Mononuclear cell (primary cell): ENCODE data around the gene TBC1D3B. TPM values are rescaled to one million over a fixed set of nuclear protein-coding genes. Genes with fewer than 3 reads are reported as not detected.
A peak's percentile ranks its signal among the peaks of the same experiment; 100 is the strongest.
"Not testable (repeated sequence)": the region's sequence is repeated elsewhere in the genome, so short reads cannot be mapped to it uniquely, and the experiment has no call there.

Experiments
- H3K27me3 ChIP-seq: 2 replicates; pipeline ENCODE4 v1.6.0; 2011; ENCODE audit warnings: low read length, control low read depth; ENCODE audit not compliant: insufficient read depth
- H3K4me1 ChIP-seq: 2 replicates; pipeline ENCODE4 v1.5.1; 2011; ENCODE audit warnings: mild to moderate bottlenecking, low read length, control low read depth; ENCODE audit not compliant: insufficient read depth
- H3K4me3 ChIP-seq: 2 replicates; pipeline ENCODE4 v1.5.1; 2011; ENCODE audit warnings: mild to moderate bottlenecking, low read length, moderate library complexity
- H3K9me3 ChIP-seq: 2 replicates; pipeline ENCODE4 v1.5.1; 2011; ENCODE audit warnings: low read depth, mild to moderate bottlenecking, control low read depth, low read length
- total RNA-seq: library from RNA; depleted of rRNA; stranded (reverse); fragments of >200 nt; gene quantifications from one replicate; pipeline ENCODE4 v1.2.3, GENCODE V29; 2012

Gene TBC1D3B
- total RNA-seq, 1 donor: not detected

GRCh38 chr17:36190549-36191330, 14.3 kb upstream of the TBC1D3B start:
- H3K27me3 ChIP-seq, H3K9me3 ChIP-seq, H3K4me3 ChIP-seq: not testable (repeated sequence)
- H3K4me1 ChIP-seq: peaks cover 85% of the 10 kb centered on the region

DNA sequence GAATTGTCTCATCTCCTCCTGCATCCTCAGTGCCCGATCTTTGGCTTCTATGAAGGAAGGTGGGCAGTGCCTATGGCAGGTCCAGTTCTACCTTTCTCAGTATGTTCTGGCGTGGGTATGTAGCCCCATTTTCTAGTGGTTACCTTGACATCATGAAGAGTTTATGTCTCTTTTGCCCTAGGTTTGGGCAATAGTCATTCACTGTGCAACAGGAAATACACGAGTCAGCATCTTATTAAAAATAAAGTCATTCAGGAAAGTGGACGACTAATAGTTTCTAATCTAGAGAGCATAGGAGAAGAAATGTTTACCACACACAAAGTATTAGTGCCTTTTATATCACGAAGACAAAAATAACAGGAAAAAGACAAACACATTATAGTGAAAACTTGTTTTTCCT, 13.6 kb upstream of the TBC1D3B start:
- not testable (repeated sequence) for H3K4me3 ChIP-seq, H3K27me3 ChIP-seq, H3K9me3 ChIP-seq
- peaks cover 80% of the 10 kb centered on the region for H3K4me1 ChIP-seq

GRCh38 chr17:36188891-36189306, 12.5 kb upstream of the TBC1D3B start:
- Histone ChIP-seq H3K4me3 (no peak overlapping the region), H3K27me3 (peaks cover 3% of the 10 kb centered on the region), H3K9me3 (no peaks in the 10 kb centered on the region), H3K4me1 (peaks cover 80% of the 10 kb centered on the region)

- not testable (repeated sequence) for H3K27me3 ChIP-seq
- peaks cover 88% of the 10 kb centered on the region for H3K4me1 ChIP-seq
These were observed 11.7 kb upstream of the TBC1D3B start for GRCh38 chr17:36187943-36188665.

GRCh38 chr17:36186810-36187763, 10.7 kb upstream of the TBC1D3B start:
- peaks cover 87% of the 10 kb centered on the region for H3K4me1 ChIP-seq
- H3K4me3 ChIP-seq, H3K9me3 ChIP-seq, H3K27me3 ChIP-seq: not testable (repeated sequence)

More at GRCh38 chr17:36187943-36188665, 11.7 kb upstream of the TBC1D3B start:
- not testable (repeated sequence) for H3K4me3 ChIP-seq, H3K9me3 ChIP-seq

DNA sequence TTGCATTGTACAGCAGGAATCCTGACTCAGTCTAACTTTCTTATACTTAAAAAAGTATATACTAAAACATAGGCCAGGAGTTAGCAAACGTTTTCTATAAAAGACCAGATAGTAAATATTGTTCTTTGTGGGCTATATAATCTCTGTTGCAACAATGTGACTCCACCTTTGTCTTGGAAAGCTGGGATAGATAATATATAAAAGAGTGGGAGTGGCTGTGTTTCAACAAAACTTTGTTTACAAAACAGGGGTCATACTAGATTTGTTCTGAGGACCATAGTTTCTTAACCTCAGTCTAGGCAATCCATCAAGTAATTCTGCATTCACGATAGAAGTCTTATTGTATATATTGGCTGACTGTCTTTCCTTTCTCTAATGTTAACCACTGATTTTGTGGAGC, 9.0 kb upstream of the TBC1D3B start:
- Histone ChIP-seq H3K27me3 (peaks cover 10% of the 10 kb centered on the region), H3K4me1 (peaks cover 70% of the 10 kb centered on the region), H3K4me3 (no peak overlapping the region), H3K9me3 (no peaks in the 10 kb centered on the region)

- H3K4me1 ChIP-seq: peaks cover 59% of the 10 kb centered on the region
- peak overlapping the region; percentile 52 for H3K4me3 ChIP-seq
- H3K9me3 ChIP-seq: no peaks in the 10 kb centered on the region
- H3K27me3 ChIP-seq: peaks cover 10% of the 10 kb centered on the region
These were observed 7.8 kb upstream of the TBC1D3B start for GRCh38 chr17:36184023-36184765.

DNA sequence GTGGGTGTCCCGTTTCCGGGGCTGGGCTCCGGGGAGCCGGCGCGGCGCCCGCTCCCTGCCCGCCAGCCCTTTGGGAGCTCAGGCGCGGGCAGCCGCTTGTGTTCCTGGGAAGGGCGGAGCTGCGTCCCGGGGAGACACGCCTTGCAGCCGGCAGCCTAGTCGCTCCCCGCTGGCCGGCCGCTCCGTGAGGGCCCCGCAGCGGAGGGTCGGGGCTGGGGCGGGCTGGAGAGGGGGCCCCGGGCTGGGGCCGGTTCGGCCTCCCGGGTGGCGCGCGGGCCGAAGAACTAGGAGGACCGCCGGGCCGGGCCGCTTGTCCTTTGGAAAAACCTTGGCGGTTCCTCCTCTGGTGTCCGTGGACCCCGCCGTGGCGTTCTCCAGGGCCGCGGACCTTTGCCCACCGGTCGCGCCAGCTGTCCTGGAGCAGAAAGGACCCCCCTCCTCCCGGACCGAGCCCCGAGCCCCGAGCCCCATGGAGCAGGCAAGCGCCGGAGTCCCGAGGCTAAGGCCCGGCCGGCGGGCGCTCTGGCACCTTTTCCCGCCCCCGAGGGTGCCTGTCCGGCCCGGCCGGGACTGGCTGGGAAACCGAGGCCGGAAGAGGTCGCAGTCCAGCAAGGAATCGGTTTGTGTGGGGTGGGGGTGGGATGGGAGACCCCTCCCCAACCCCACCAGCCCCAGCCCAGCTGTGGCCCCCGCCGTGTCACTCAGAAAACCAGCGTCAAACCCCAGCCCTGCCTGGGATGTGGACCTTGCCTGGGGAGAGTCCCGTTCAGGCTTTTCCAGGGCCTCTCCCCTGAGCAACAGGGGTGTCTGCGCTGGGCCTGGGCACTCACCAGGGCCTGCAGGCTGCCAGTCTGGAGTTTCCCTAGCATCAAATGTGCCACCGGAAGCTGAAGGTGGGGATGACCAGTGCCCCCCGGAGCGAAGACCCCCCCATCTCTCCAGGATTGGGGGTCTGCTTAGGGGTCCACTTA, 6.8 kb upstream of the TBC1D3B start:
- Histone ChIP-seq H3K4me1 (peaks cover 50% of the 10 kb centered on the region), H3K9me3 (no peaks in the 10 kb centered on the region), H3K27me3 (peaks cover 10% of the 10 kb centered on the region), H3K4me3 (peak overlapping the region; percentile 52)

DNA sequence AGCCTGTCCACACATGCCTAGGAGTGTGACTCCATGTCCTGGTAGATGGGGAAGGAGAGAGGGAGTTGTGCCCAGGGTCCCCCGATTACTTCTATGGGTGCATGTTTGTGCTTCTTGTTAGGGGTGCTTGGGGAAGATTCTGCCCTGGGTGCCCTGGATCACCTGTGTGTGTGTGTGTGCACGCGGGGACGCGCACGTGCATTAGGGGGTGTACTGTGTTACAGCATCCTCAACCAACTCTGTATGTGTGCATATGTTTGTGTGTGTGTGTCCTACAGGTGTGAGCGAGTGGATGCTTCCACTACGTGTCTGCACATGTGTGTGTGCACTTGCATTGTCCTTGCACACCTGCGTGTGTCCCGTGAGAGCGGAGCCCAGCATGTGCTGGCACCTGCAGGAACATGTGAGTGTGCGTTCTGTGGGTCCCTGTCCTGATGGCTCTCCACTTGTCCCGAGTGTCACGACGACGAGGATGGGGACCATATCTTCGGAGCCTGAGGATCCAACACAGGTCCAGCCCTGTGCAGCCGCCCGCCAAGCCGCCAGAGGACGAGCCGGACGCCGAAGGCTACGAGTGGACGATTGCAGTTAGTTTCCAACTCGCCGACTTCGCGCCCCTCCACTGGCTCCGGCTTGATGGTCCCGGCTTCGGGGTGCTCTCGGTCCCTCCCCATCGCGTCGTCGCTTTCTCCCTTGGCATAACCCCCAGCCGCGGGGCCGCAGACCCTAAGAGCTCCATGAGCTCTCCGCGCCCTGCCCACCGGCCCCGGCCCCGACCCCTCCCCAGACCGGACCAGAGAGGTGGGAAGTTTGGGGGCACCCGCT, 6.0 kb upstream of the TBC1D3B start:
- Histone ChIP-seq H3K27me3 (peaks cover 10% of the 10 kb centered on the region), H3K4me3 (peak overlapping the region; percentile 52), H3K4me1 (peaks cover 41% of the 10 kb centered on the region), H3K9me3 (no peaks in the 10 kb centered on the region)

- H3K9me3 ChIP-seq, H3K4me3 ChIP-seq, H3K27me3 ChIP-seq: not testable (repeated sequence)
- peaks cover 33% of the 10 kb centered on the region for H3K4me1 ChIP-seq
These were observed 5.2 kb upstream of the TBC1D3B start for GRCh38 chr17:36181446-36182175.

GRCh38 chr17:36168836-36169235, 7.6 kb downstream of the TBC1D3B start:
- H3K27me3 ChIP-seq, H3K4me1 ChIP-seq, H3K4me3 ChIP-seq, H3K9me3 ChIP-seq: not testable (repeated sequence)

DNA sequence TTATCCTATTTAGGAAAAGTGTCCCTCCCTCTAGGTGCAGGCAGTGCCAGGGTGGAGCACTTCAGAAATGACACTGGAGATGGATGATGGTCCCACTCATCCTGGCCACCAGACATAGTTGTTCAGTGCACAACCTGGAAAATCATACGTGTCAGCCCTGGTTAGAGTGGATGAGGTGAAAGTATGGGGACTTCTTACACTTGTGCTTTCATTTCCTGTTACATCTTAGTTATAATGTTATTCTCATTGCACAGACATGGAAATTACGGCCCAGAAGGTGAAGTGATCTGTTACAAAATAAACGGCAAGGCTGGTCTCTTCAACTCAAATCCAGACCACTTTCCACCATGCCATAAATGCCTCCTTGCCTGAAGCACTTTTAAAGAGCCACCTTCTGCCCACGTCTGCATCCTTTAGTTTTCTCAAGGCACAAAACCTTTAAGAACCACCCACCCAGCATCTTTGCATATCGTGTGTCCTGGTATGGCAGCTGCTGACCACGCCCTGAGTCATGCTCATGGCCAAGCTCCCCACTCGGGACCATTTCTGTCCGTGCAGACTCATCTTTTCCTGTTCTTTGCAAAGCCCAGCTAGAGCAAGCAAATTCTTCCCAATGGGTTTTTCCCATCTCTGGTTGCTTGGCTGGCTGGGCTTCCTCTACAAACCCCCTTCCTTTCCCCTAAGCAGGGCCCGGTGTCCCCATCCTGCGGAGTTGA, 22.4 kb downstream of the TBC1D3B start:
- H3K27me3 ChIP-seq: no peaks in the 10 kb centered on the region
- H3K4me3 ChIP-seq: no peak overlapping the region

More for the DNA sequence above, 22.4 kb downstream of the TBC1D3B start:
- Histone ChIP-seq H3K9me3 (no peaks in the 10 kb centered on the region), H3K4me1 (peaks cover 9% of the 10 kb centered on the region)
